Activated CD4-positive, alpha-beta T cell treated with anti-CD3 and anti-CD28 coated beads, Interleukin-10, Interleukin-2, amounts not matched to agents 100 ng/mL and 50 ng/mL, durations not matched to agents 16 hours and 8 hours (primary cell): Measurements from ENCODE around the gene FBRS.
"Not testable (repeated sequence)": the region's sequence is repeated elsewhere in the genome, so short reads cannot be mapped to it uniquely, and the experiment has no call there.

Experiments used
- DNase-seq: peaks from one replicate; pipeline ENCODE4 v3.0.0-alpha.2; 2020

FBRS gene

DNA sequence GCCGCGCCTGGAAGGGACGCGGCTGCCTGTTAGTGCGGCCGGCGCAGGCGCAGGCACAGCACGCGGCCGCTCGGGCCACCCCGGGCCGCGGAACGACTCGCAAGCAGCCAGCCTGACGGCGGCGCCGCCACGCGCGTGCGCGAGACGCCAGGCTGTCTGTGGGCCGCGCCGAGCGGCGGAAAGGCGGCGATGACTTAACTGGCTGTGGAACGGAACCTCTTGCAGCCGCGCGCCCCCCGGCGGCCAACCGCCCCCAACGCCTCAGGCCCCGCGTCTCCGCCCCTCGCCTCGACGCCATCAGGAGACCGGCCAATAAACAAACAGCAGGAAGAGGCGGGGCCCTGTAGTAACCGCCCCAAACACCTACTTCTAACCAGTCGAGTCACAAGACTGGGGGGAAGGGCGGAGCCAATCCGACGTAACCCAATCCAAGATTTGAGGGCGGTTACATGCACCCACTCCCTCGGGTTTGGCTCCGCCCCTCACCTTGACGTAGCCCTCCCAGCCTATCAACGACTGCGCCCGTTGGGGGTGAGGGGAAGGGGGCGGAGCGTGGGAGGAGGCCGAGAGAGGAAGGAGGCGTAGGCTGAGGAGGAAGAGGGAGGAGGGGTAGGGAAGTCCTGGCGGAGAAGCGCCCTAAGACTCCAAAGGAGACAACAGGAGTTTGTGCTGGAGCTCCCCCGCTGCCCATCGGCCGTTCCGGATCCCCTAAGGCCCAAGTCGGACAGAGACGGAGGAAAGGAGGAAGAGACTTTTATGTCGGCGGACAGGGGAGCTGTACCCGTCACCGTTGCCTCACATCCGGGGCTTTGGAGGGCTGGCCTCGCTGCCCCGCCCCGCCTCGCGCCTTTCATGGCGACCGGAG lies at the start of gene FBRS:
TSS of gene FBRS (plus strand) at position 566 of the 865 bp plus-strand sequence. CDS start 1,088 bp downstream, outside the sequence.
- peak; percentile 100 for DNase-seq

DNA sequence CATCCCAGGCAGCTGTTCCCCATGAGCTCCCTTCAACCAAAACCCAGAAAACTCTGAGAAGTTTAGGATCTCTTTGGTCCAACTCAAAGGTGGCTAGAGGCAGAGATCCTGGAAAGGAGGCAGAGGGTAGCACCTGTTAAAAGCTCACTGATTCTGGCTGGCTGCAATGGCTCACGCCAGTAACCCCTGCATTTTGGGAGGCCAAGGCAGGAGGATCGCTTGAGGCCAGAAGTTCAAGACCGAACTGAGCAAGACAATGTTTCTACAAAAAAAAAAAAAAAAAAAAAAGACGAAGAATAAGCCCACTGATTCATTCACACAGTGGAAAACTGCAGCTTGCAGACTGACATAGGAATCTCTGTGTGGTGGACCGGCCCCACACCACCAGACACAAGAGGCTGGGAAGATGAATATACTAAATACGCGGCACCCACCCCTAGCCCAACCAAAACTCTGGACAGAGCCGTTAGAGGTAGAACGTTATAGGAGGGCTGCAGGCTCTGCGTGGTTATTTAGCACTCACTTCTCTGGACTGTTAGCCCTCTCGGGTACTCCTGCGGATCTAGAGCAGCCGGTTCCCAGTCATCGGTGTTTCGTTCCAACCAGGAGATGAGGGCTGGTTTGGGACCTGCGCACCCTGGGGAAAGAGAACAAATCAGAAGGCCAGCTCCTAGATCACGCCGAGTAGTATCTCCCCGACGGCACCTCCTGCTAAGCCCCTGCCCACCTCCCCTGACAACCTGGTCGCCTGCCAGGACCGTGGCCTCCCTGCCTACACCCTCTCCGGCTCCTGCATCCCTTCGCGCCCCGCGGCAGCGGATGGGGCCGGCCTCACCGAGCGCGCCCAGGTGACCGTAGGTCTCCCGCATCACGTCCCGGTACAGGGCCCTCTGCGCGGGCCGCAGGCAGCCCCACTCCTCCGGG lies 49.0 kb upstream of the FBRS start:
- peak; percentile 57 for DNase-seq

DNA sequence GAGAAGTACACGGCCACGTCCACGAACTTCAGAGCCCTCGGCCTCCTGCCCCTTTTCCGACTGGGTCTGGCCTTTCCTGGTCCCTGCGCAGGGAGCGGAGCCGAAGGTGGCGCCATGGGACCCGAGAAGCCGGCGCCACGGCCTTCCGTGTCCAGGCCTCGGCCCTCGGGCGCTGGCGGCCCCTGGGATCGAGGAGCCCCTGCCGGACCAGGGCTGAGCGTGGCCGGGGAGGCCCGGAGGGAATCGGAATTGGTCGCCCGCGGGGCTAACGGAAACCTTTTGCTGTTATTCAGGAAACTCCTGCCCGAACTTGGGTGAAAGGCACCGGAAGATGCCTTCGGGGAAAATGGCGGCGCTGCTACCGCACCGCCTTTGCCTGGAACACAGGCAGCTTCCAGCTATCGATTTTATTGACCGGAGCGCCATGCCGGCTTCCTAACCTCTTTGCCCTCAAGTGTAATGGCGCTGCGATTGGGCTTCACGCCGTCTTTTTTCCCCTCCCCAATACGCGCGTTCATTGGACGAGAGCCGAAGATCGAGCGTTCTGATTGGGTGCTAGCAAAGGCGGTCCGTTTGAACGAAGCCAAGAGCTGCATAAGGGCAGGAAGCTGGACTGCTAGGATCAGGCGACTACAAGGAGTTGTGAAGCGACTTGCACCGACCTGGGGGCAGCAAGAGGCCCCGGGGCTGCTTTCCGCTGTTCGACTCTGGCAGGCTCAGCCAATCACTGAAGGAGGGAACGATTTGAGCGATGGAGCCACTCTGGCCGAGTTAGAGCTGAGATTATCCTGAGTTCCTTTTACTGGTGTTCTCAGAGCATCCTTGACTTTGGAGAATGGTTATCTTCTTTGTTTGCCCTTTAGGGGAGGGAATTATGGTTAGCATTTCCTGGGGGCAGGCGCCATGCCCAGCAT lies 48.0 kb upstream of the FBRS start, which contains the start of gene ZNF689:
TSS of gene ZNF689 (minus strand) at position 464 of the 914 bp plus-strand sequence. CDS start at position 116, 348 bp downstream.
- peak; percentile 97 for DNase-seq

DNA sequence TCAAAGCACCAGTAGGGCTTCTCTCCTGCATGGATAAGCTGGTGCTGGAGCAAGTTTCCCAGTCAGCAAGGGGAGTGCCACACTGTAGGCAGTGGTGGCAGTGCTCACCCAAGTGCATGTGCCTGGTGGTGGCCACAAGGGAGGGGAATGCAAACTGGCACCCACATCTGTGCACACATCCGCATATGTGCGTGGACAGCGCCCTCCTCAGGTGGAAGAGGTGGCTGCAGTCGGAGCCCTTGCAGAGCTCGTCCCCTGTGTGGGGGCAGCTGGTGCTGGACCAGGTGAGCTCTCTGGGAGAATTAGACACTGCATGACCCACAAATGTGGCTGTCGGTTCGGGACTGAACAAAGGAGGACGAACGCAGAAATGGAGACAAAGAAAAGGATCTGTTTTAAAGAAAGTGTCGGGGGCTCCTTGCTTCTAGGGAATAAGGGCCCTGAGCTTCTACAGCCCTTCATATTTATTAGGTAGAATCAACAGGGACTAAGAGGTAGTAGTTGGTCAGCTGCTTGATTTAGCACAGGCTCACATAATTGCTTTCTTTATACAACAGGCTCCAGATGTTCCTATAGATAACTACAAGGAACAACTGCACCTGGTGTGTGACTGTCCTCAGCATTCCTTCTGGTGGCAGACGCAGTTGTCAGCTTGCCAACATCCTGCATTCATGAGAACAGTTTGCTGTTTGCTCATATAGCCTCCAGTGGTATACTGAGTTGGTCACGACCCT lies 42.7 kb upstream of the FBRS start:
- peak; percentile 83 for DNase-seq

DNA sequence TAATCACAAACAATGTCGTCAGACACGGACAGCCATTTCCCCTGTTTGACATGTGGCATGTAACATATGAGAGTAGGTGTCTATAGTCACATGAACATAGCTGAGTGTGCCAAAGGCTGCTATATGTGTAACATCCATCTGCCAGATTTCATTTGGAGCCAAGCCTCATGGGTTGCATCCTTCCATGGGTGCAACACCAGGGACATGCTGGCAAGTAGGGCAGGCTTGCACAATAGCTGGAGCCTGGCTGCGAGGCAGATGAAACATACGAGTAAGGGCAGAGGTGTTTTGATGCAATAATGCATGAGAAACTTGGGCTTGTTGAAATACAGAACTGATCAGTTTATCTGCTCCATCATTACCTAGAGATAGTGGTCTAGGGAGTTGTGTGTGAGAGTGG lies 39.0 kb upstream of the FBRS start:
- no peak for DNase-seq

DNA sequence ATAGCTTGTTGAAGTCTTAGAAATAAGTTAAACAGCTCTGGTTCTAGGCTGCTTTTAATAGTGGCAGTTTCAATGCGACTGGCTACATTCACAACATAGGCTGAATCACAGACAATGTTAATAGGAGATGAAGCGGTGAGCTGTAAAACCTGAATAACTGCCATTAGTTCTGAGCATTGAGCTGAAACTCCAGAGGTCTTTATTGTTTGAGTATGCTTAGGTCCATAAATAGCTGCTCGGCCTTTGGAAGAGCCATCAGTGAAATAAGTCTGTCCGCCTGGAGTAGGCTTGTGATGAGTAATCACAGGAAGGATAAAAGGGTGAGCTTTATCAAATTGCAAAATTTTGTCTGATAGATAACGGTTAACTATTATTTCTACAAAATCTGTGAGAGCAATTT lies 38.6 kb upstream of the FBRS start:
- DNase-seq, result no peak

DNA sequence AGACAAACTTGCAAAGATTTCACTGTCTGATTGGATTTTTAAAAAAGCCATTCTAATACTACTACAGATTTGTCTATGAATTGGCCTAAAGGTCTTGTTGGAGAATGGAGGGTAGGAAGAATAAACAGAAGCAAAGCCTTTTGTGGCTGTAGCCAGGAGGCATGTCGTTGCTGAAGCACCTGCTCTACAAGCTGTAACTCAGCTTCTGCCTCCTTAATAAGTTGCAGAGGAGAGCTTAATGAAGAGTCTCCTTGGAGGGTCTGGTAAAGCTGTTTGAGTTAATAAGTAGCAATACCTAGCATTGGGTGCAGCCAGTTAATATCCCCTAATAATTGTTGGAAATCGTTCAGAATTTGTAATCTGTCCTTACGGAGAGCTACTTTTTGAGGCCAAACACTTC lies 38.1 kb upstream of the FBRS start:
- no peak for DNase-seq

DNA sequence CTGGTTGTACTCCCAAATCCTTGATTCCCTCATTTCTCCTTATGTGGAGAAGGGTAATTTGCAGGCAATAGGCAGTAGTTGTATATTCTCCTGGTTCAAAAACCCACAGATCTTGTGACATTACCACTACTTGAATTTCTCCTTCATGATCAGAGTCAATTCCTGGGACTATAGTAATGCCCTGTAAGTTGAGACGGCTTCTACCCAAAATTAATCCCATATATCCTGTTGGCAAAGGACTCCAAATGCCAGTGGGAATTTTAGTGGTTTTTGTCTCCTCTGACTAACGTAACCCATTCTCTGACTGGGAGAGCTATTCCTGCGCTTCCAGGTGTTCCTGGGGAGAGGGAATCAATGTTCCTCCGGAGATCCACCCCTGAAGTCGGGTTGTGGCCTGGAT lies 36.5 kb upstream of the FBRS start:
- no peak for DNase-seq

DNA sequence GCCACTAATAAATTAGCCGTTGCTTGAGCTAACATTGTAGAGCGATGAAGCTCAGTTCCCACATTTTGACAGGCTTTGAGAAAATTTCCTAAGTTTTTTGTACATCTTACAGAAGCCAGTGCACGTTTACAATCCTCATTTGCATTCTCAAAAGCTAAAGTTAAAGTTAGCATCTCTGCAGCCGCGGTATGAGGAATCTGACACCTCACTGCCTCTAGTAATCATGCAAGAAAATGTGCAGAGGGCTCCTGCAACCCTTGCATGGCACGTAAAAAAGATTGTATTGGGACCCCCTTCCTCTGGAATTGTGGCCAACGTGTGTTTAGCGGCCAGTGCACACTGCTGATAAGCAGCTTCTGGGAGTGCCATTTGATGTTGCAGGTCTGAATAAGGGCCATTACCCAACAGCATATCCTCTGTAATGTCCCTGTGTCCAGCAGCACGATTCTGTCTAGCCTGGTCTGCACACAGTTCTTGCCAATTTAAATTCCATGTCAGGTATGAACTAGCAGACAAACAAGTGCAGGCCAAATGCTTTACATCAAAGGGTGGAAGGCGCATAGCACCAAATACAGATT lies 35.7 kb upstream of the FBRS start:
- DNase-seq, result no peak

DNA sequence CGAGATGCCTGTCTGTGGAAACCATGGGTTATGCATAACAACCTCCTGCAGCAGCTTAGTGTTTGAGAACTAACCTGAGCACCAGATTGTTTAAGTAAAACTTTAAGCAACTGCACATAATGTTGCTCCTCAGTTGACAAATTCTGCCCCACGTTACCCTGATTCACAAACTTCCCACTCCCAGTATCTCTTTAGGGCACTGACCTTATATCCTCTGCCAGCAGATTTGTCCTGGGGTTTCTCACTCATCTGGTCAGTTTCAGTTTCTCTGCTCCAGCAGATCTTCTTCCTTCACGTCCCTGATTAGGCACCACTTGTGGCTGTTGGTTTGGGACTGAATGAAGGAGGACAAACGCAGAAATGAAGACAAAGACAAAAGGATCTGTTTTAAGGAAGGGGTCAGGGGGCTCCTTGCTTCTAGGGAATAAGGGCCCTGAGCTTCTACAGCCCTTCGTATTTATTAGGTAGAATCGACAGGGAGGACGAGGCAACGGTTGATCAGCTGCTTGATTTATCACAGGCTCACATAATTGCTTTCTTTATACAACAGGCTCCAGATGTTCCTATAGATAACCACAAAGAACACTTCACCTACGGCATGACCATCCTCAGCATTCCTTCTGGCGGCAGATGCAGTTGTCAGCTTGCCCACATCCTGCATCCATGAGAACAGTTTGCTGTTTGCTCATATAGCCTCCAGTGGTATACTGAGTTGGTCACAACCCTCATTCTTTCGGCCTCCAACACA lies 34.5 kb upstream of the FBRS start:
- DNase-seq, result no peak

DNA sequence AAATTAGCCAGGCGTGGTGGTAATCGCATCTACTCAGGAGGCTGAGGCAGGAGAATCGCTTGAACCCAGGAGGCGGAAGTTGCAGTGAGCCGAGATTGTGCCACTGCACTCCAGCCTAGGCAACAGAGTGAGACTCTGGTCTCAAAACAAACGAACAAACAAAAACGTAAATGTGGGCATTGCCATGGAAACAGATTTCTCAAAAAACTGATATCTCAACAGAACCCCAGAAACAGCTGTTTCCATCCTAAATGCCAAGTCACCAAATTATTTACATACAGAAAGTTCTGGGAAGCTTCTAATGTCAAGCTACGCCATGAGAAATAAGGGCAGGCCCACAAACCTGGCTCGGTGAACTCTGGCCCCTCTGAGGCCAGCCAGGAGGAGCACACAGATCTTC lies 32.0 kb upstream of the FBRS start:
- DNase-seq, result no peak

DNA sequence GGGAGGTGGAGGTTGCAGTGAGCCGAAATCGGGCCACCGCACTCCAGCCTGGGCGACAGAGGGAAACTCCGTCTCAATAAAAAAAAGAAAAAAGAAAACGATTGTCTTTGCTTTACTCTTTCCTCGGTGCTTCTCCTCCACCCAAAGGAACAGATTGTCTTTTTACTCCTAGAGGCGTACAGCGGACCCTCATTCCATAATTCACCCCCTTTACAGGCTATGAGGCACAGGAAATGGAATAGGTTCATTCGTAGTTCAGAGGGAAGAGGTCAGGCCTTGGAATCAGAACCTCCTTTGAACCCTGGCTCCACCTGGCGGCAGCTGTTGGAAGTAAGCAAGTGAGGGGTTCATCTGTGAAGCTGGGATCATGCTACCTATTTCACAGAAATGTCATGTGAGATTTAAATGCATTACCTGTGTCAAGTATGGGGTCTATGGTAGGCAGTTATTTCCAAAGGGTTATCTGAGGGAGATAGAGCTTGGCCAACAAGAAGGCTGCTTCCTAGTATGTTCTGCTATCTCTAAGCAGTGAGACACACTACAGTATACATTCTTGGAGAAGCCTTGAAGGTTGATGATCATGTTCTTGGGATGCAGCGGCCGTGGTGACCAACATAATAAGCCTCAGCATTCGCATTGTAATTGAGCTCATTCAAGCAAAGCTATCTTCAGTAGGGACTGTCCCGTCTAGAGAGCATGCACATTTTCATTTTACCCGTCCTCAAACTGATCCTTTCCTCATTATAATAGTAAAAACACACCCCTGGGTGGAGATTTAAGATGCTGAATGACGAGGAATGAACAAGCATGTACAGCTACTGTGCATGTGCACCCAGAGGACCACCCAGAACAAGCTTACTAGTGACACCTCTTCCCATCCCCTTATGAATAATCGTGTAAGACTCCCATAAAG lies 29.3 kb upstream of the FBRS start:
- DNase-seq, result peak; percentile 88

DNA sequence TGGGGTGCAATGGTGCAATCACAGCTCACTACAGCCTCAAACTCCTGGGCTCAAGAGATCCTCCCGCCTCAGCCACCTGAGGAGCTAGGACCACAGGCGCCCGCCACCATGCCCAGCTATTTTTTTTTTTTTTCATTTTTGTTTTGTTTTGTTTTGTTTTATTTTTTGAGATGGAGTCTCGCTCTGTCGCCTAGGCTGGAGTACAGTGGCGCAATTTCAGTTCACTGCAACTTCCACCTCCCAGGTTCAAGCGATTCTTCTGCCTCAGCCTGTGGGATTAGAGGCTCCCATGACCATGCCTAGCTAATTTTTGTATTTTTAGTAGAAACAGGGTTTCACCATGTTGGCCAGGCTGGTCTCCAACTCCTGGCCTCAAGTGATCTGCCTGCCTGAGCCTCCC lies 25.8 kb upstream of the FBRS start:
- DNase-seq, result not testable (repeated sequence)

DNA sequence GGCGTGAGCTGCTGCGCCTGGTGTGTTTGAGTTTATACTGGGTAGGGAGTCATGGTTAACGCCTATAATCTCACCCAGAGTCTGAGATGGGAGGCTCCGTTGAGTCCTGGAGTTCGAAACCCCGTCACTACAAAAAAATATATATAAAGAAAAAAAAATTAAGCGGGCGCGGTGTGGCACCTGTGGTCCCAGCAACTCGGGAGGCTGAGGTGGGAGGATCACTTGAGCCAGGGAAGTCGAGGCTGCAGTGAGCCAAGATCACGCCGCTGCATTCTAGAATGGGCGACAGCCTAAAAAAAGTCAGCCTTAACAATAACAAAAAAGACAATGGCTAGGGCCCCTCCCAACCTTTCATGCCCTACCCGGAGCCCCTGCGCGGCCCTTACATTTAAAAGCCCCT lies 24.7 kb upstream of the FBRS start:
- DNase-seq, result no peak

DNA sequence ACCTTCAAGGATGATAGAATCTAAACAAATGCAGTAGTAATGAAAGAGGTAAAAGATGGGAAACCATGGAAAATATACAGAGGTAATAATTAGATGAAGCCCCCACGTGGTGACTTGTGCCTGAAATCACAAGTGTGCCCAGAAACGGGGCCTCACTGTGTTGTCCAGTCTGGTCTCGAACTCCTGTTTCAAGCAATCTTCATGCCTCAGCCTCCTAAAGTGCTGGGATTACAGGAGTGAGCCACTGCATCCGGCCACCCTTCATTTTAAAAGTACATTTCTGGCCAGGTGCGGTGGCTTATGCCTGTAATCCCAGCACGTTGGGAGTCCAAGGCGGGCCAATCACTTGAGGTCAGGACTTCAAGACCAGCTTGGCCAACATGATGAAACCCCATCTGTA lies 21.6 kb upstream of the FBRS start:
- no peak for DNase-seq

DNA sequence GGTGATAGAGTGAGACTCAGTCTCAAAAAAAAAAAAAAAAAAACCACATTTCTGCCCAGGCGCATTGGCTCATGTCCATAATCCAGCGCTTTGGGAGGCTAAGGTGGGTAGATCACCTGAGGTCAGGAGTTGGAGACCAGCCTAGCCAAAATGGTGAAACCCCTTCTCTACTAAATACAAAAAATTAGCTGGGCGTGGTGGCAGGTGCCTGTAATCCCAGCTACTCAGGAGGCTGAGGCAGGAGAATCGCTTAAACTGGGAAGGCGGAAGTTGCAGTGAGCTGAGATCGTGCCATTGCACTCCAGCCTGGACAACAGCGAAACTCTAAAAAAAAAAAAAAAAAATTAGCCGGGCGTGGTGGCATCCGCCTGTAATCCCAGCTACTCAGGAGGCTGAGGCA lies 21.1 kb upstream of the FBRS start:
- DNase-seq, result not testable (repeated sequence)

DNA sequence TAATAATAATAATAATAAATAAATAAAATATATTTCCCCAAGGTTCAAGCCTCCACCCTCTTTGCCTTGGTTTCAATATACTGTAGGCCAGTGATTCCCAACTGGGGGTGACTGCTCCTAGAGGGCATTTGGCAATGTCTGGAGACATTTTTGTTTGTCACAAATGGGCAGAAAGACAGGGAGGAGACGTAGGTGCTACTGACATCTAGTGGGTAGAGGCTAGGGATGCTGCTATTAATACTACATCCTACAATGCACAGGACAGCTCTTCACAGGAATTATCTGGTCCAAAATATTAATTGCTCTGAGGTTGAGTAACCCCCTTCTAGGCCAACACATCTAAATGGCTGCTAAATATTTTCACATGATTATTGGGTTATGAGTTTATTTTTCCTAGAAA lies 20.3 kb upstream of the FBRS start:
- peak; percentile 58 for DNase-seq

DNA sequence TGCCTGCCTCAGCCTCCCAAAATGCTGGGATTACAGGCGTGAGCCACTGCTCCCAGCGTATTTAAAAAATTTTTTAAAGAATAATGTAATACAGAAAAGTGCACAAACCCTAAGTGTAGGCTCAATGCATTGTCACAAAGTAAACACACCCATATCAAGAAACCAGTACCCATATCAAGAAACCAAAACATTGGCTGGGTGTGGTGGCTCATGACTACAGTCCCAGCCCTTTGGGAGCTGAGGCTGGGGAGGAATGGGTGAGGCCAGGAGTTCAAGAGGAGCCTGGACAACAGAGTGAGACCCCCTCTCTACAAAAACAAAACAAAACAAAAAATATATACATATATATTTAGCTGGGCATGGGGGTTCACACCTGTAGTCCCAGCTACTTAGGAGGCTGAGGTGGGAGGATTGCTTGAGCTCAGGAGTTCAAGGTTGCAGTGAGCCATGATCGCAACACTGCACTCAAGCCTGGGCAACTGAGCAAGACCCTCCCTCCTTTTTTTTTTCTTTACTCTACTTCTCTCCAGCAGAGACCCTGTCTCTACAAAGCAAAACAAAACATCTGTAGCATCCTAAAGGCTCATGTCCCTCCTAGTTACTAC lies 16.8 kb upstream of the FBRS start:
- no peak for DNase-seq

DNA sequence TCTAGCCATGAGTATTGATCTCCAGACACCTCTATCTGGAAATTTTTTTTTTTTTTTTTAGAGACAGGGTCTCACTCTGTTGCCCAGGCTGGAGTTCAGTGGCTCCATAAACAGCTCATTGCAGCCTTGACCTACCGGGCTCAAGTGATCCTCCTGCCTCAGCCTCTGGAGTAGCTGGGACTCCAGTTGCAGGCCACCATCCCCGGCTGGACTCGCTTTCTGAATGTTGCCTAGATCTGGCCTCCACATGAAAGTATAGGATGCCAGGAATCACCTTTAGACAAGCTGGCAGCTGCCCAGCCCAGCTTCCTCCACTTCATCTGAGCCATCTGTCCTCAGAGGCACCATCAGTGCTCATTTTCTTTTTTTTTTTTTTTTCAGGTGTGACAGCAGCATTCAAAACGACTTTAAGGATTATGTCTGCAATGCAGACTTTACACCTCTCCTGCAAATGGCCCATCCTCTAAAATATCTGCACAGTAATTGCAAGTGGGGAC lies 13.8 kb upstream of the FBRS start:
- no peak for DNase-seq
